GM06990 (cell line): ENCODE results near the gene TEKT5.

Experiments used
- DNase-seq: peaks from one replicate; pipeline ENCODE4 v3.0.0-alpha.2; 2011; ENCODE audit not compliant: insufficient read length; ENCODE audit errors: extremely low read depth
- H3K27me3 ChIP-seq: replicated peaks from 2 replicates; pipeline ENCODE4 v1.6.0; 2011; ENCODE audit warnings: low read length; ENCODE audit not compliant: control insufficient read depth, insufficient read depth
- H3K36me3 ChIP-seq: 2 replicates; pipeline ENCODE4 v1.5.1; 2011; ENCODE audit warnings: low read length; ENCODE audit not compliant: control insufficient read depth, insufficient read depth
- H3K4me3 ChIP-seq: replicated peaks from 2 replicates; pipeline ENCODE4 v1.5.1; 2011; ENCODE audit warnings: low read depth, mild to moderate bottlenecking, control low read depth, low read length
- CTCF ChIP-seq: IDR thresholded peaks from 2 replicates; pipeline ENCODE4 v1.5.1; 2011; ENCODE audit warnings: low read length, control low read depth, mild to moderate bottlenecking, inconsistent platforms; ENCODE audit not compliant: insufficient read depth, poor library complexity, severe bottlenecking

The TEKT5 gene

GRCh38 chr16:10589109-10589508 lies 105.6 kb downstream of the TEKT5 start:
- no peaks in the 10 kb centered on the region; the same call in 1 of the 2 replicates for H3K27me3 ChIP-seq
- DNase-seq = no peak
- TF ChIP-seq CTCF = no peak
- H3K36me3 ChIP-seq = no peaks in the 10 kb centered on the region
- H3K4me3 ChIP-seq = no peak overlapping the region

GRCh38 chr16:10587622-10588021 lies 107.1 kb downstream of the TEKT5 start:
- no peak for TF ChIP-seq CTCF
- DNase-seq = no peak
- H3K36me3 ChIP-seq = no peaks in the 10 kb centered on the region
- H3K27me3 ChIP-seq = no peaks in the 10 kb centered on the region; the same call in 1 of the 2 replicates
- no peak overlapping the region for H3K4me3 ChIP-seq

- no peaks in the 10 kb centered on the region for H3K36me3 ChIP-seq
- no peaks in the 10 kb centered on the region for H3K27me3 ChIP-seq
- no peak for TF ChIP-seq CTCF
- no peak for DNase-seq
- H3K4me3 ChIP-seq = no peak overlapping the region
These were observed 109.7 kb downstream of the TEKT5 start for GRCh38 chr16:10584981-10585438.

- no peak for DNase-seq
- H3K27me3 ChIP-seq = peaks cover 4% of the 10 kb centered on the region
- H3K36me3 ChIP-seq = no peaks in the 10 kb centered on the region
- no peak overlapping the region for H3K4me3 ChIP-seq
- TF ChIP-seq CTCF = no peak
These were observed 111.5 kb downstream of the TEKT5 start for GRCh38 chr16:10583269-10583668.

- Histone ChIP-seq H3K4me3 (no peak overlapping the region), H3K27me3 (peaks cover 6% of the 10 kb centered on the region), H3K36me3 (no peaks in the 10 kb centered on the region)
- DNase-seq = no peak
- no peak for TF ChIP-seq CTCF
These were observed 113.2 kb downstream of the TEKT5 start for GRCh38 chr16:10581507-10581906.

- no peak for TF ChIP-seq CTCF
- peaks cover 6% of the 10 kb centered on the region for H3K27me3 ChIP-seq
- no peaks in the 10 kb centered on the region for H3K36me3 ChIP-seq
- no peak for DNase-seq
- no peak overlapping the region for H3K4me3 ChIP-seq
These were observed 113.9 kb downstream of the TEKT5 start for GRCh38 chr16:10580883-10581247.
